Epithelial cell of prostate (primary cell): ENCODE results near the gene CPAMD8.
"Not testable (repeated sequence)": the region's sequence is repeated elsewhere in the genome, so short reads cannot be mapped to it uniquely, and the experiment has no call there.

Experiments used
- DNase-seq: peaks from one replicate; pipeline ENCODE4 v3.0.0-alpha.2; 2011; ENCODE audit warnings: low read depth, low spot score
- H3K27ac ChIP-seq: fragments of 450-650 bp; 2 replicates; pipeline ENCODE4 v1.5.1; 2017; ENCODE audit warnings: mild to moderate bottlenecking

Gene CPAMD8

GRCh38 chr19:17004386-17004785 lies 22.2 kb downstream of the CPAMD8 start:
- DNase-seq, result no peak
- no peak overlapping the region for H3K27ac ChIP-seq

GRCh38 chr19:17002455-17002854 lies 24.2 kb downstream of the CPAMD8 start:
- H3K27ac ChIP-seq, result no peak overlapping the region
- DNase-seq, result no peak

GRCh38 chr19:17001603-17002183 lies 24.9 kb downstream of the CPAMD8 start:
- DNase-seq, result no peak
- no peak overlapping the region for H3K27ac ChIP-seq

GRCh38 chr19:16998635-16999194 lies 27.9 kb downstream of the CPAMD8 start:
- no peak for DNase-seq
- H3K27ac ChIP-seq, result no peak overlapping the region

- DNase-seq, H3K27ac ChIP-seq: not testable (repeated sequence)
Measured at GRCh38 chr19:16996838-16997490, 29.6 kb downstream of the CPAMD8 start.

GRCh38 chr19:16988661-16989060 lies 37.9 kb downstream of the CPAMD8 start:
- H3K27ac ChIP-seq, result no peak overlapping the region
- DNase-seq, result no peak

GRCh38 chr19:16985403-16985802 lies 41.2 kb downstream of the CPAMD8 start:
- no peak for DNase-seq

GRCh38 chr19:16982586-16982985 lies 44.0 kb downstream of the CPAMD8 start:
- not testable (repeated sequence) for H3K27ac ChIP-seq, DNase-seq

More at GRCh38 chr19:16985403-16985802, 41.2 kb downstream of the CPAMD8 start:
- no peak overlapping the region for H3K27ac ChIP-seq

- no peak for DNase-seq
- no peak overlapping the region for H3K27ac ChIP-seq
Measured at GRCh38 chr19:16978839-16979802, 47.5 kb downstream of the CPAMD8 start.

- DNase-seq, result no peak
- H3K27ac ChIP-seq, result no peak overlapping the region
Measured at GRCh38 chr19:16978156-16978555, 48.5 kb downstream of the CPAMD8 start.

- no peak overlapping the region for H3K27ac ChIP-seq
- DNase-seq, result no peak
Measured at GRCh38 chr19:16977306-16977705, 49.3 kb downstream of the CPAMD8 start.

GRCh38 chr19:16976446-16976845 lies 50.2 kb downstream of the CPAMD8 start:
- no peak for DNase-seq
- H3K27ac ChIP-seq, result no peak overlapping the region

GRCh38 chr19:16970821-16971220 lies 55.8 kb downstream of the CPAMD8 start:
- H3K27ac ChIP-seq, result no peak overlapping the region
- no peak for DNase-seq

GRCh38 chr19:16969135-16969534 lies 57.5 kb downstream of the CPAMD8 start:
- peak; percentile 5 for DNase-seq
- H3K27ac ChIP-seq, result no peak overlapping the region

GRCh38 chr19:16960996-16961822 lies 65.4 kb downstream of the CPAMD8 start:
- DNase-seq, H3K27ac ChIP-seq: not testable (repeated sequence)

- H3K27ac ChIP-seq, DNase-seq: not testable (repeated sequence)
Measured at GRCh38 chr19:16958277-16958676, 68.3 kb downstream of the CPAMD8 start.

GRCh38 chr19:16957855-16958254 lies 68.8 kb downstream of the CPAMD8 start:
- no peak for DNase-seq
- H3K27ac ChIP-seq, result no peak overlapping the region

GRCh38 chr19:16957151-16957701 lies 69.4 kb downstream of the CPAMD8 start:
- no peak for DNase-seq
- no peak overlapping the region for H3K27ac ChIP-seq

GRCh38 chr19:16955161-16955560 lies 71.4 kb downstream of the CPAMD8 start:
- no peak for DNase-seq
- H3K27ac ChIP-seq, result no peak overlapping the region
